ENCODE measurements around the gene CLCN3. TPM values are rescaled to one million over a fixed set of nuclear protein-coding genes. Genes with fewer than 3 reads are reported as not detected.

Gene CLCN3
- total and polyA plus RNA-seq, 9 of the 15 experiments (the other 6 are each of a cell fraction or from before 2014, with no cell fraction given): 12.7 to 60.6 (median 38.5) TPM

GRCh38 chr4:169649545-169650226 is 29.3 kb downstream of the CLCN3 start (continued):
- TF ChIP-seq IRF9 (tag; IDR thresholded peaks at IDR 0.05) (no peak), IRF1 (CRISPR knock-in tag; IDR thresholded peaks at IDR 0.05; ENCODE audit: borderline replicate concordance) (no peak), ZNF512 (tag; IDR thresholded peaks at IDR 0.05) (no peak), MNT (conservative IDR thresholded peaks at IDR 0.05) (no peak), SMAD1 (IDR thresholded peaks at IDR 0.05; ENCODE audit: low read depth, low read length, partially characterized antibody) (no peak), DACH1 (IDR thresholded peaks at IDR 0.05; ENCODE audit: partially characterized antibody) (peak; percentile 77), CXXC5 (CRISPR knock-in tag; IDR thresholded peaks at IDR 0.05) (0 out of 2 replicates have a peak, but pooled peaks have one; percentile 10), ARNT (IDR thresholded peaks at IDR 0.05) (peak in 1 of 2 experiments; percentile 61; a peak in 1 of 4 replicates), ZNF41 (CRISPR knock-in tag; conservative IDR thresholded peaks at IDR 0.05) (no peak), ZNF174 (CRISPR knock-in tag; IDR thresholded peaks at IDR 0.05) (no peak), ZFX (CRISPR knock-in tag; IDR thresholded peaks at IDR 0.05) (no peak), NELFE (IDR thresholded peaks at IDR 0.05; ENCODE audit: insufficient read depth, insufficient read length) (no peak), NCOA2 (IDR thresholded peaks at IDR 0.05; ENCODE audit: partially characterized antibody in 2 of 2) (no peak), ZBTB17 (CRISPR knock-in tag; IDR thresholded peaks at IDR 0.05) (no peak), ZNF445 (CRISPR knock-in tag; IDR thresholded peaks at IDR 0.05; ENCODE audit: low read depth) (no peak), RREB1 (CRISPR knock-in tag; IDR thresholded peaks at IDR 0.05) (no peak)

All from K562 (cell line).